GM12872 (cell line): ENCODE data around the gene UBE2E2.

Experiments
- CTCF ChIP-seq: IDR thresholded peaks from 3 replicates; pipeline ENCODE4 v1.5.1; 2011; ENCODE audit warnings: low read depth, mild to moderate bottlenecking, low read length, moderate library complexity; ENCODE audit not compliant: insufficient read depth

UBE2E2 gene

GRCh38 chr3:23294770-23295387 lies 91.8 kb downstream of the UBE2E2 start:
- TF ChIP-seq CTCF: no peak

GRCh38 chr3:23301819-23302218 lies 98.7 kb downstream of the UBE2E2 start:
- TF ChIP-seq CTCF: no peak

GRCh38 chr3:23302271-23302670 lies 99.1 kb downstream of the UBE2E2 start:
- TF ChIP-seq CTCF: no peak

DNA sequence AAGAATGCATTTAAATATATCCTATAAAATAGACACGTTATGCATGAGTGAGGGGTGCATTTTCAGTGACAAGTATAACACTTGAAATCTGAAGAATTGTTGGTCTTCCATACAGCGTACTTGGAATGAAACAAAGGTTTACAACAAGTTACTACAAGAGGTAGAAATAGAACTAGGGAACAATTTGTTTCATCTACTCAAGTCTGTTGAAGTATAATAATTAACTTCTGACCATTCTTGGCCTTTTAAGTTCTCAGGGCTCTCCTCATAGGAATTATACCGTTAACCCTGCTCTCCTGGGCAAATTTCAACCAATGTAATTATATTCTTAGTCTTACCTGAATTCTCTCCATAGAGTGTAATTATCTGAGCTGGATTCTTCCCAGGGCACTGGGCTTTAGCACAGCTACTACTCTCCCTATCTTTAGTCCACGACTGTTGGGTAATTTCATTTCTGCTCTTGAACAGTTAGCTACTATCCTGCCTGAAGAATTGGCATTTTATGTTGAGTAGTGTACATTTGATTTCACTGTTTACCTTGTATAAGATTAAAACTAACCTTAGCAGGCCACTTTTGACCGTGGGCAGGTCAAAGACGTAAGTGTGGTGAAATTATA lies 100.6 kb downstream of the UBE2E2 start:
- TF ChIP-seq CTCF: no peak

DNA sequence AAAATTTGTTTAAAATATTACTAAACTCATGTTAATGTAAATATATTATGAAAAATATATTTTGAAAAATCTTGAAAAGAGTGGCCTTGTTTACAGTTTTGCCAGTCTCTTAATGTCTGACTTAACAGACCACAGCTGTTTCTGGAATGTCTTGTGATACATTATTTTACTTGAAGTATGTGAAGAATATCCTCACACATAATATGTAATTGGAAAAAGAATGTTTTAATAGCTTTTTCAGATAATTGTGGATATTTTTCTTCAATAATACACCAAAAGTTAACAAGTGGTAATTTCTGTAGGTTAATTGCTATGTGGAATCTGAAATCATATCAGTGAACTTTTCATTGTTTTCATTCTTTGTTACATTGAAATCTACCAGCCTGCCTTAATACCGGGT lies 101.3 kb downstream of the UBE2E2 start:
- no peak for TF ChIP-seq CTCF

- TF ChIP-seq CTCF: no peak
Measured at GRCh38 chr3:23308986-23309625, 106.0 kb downstream of the UBE2E2 start.

DNA sequence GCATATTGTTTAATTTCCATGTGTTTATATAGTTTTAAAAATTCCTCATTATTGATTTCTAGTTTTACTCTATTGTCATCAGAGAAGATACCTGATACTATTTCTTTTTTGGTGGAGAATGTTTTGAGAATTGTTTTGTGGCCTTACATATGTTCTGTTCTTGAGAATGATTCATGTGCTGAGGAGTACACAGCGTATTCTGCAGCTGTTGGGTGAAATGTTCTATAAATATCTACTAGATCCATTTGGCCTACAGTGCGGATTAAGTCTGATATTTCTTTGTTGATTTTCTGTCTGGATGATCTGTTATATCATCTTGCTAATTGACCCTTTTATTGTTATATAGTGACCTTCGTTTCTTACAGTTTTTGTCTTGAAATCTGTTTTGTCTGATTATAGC lies 109.7 kb downstream of the UBE2E2 start:
- no peak for TF ChIP-seq CTCF
